Ishikawa (cell line): Measurements from ENCODE around the gene ACACA.

ENCODE experiments used
- CEBPB ChIP-seq: IDR thresholded peaks from 2 replicates; pipeline ENCODE4 v1.6.1; 2012
- CREB1 ChIP-seq: IDR thresholded peaks from 2 replicates; pipeline ENCODE4 v1.6.1; 2012; ENCODE audit warnings: low read depth
- EGR1 ChIP-seq: IDR thresholded peaks from 2 replicates; pipeline ENCODE4 v1.6.1; 2012
- EP300 ChIP-seq: IDR thresholded peaks from 2 replicates; pipeline ENCODE4 v1.6.1; 2012; ENCODE audit warnings: borderline replicate concordance
- FOXM1 ChIP-seq: IDR thresholded peaks from 2 replicates; pipeline ENCODE4 v1.6.1; 2012; ENCODE audit warnings: low read depth, borderline replicate concordance
- NFIC ChIP-seq: IDR thresholded peaks from 2 replicates; pipeline ENCODE4 v1.6.1; 2012
- RAD21 ChIP-seq: IDR thresholded peaks from 2 replicates; pipeline ENCODE4 v1.6.1; 2012; ENCODE audit warnings: low read depth
- TAF1 ChIP-seq: IDR thresholded peaks from 2 replicates; pipeline ENCODE4 v1.6.1; 2012; ENCODE audit warnings: low read depth, mild to moderate bottlenecking
- TCF12 ChIP-seq: IDR thresholded peaks from 2 replicates; pipeline ENCODE4 v1.6.1; 2012; ENCODE audit warnings: low read depth
- TEAD4 ChIP-seq: IDR thresholded peaks from 2 replicates; pipeline ENCODE4 v1.6.1; 2012
- YY1 ChIP-seq: IDR thresholded peaks from 2 replicates; pipeline ENCODE4 v1.6.1; 2012; ENCODE audit warnings: low read depth
- ZBTB7A ChIP-seq: IDR thresholded peaks from 2 replicates; pipeline ENCODE4 v1.6.1; 2012; ENCODE audit warnings: low read depth
- TF ChIP-seq, protein P1 (sequence below): IDR thresholded peaks from 2 replicates; pipeline ENCODE4 v1.6.1; 2012; ENCODE audit warnings: low read depth, mild to moderate bottlenecking
- TF ChIP-seq, protein P2 (sequence below): IDR thresholded peaks from 2 replicates; pipeline ENCODE4 v1.6.1; 2012
- TF ChIP-seq, protein P3 (sequence below): IDR thresholded peaks from 2 replicates; pipeline ENCODE4 v1.6.1; 2012

Gene ACACA

DNA sequence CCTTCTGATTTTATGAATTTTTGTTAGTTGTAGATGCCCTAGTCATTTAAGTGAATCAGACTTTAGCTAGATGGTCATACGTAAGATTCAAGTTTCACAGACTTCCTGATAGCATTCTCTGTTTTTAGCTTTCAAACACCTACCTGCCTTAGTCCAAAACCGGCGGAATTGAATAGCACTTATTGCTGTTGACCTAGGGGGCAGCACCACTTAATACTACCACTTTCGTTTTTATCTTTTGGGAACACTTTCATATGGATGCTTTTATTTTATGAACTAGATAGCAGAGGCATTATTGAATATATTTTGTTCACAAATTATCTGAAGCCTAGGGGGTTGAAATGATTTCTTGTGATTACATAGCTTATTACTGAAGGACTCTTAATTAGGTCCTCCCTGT lies 31.5 kb upstream of the ACACA start:
- TF ChIP-seq RAD21 (no peak; the same call in 1 of the 2 replicates), TCF12 (no peak), CEBPB (no peak), TEAD4 (no peak), NFIC (no peak), TAF1 (no peak), EP300 (no peak), YY1 (no peak), FOXM1 (no peak), ZBTB7A (no peak), EGR1 (no peak), CREB1 (no peak)
- TF ChIP-seq, protein P1, sequence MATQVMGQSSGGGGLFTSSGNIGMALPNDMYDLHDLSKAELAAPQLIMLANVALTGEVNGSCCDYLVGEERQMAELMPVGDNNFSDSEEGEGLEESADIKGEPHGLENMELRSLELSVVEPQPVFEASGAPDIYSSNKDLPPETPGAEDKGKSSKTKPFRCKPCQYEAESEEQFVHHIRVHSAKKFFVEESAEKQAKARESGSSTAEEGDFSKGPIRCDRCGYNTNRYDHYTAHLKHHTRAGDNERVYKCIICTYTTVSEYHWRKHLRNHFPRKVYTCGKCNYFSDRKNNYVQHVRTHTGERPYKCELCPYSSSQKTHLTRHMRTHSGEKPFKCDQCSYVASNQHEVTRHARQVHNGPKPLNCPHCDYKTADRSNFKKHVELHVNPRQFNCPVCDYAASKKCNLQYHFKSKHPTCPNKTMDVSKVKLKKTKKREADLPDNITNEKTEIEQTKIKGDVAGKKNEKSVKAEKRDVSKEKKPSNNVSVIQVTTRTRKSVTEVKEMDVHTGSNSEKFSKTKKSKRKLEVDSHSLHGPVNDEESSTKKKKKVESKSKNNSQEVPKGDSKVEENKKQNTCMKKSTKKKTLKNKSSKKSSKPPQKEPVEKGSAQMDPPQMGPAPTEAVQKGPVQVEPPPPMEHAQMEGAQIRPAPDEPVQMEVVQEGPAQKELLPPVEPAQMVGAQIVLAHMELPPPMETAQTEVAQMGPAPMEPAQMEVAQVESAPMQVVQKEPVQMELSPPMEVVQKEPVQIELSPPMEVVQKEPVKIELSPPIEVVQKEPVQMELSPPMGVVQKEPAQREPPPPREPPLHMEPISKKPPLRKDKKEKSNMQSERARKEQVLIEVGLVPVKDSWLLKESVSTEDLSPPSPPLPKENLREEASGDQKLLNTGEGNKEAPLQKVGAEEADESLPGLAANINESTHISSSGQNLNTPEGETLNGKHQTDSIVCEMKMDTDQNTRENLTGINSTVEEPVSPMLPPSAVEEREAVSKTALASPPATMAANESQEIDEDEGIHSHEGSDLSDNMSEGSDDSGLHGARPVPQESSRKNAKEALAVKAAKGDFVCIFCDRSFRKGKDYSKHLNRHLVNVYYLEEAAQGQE, result no peak
- TF ChIP-seq, protein P2, sequence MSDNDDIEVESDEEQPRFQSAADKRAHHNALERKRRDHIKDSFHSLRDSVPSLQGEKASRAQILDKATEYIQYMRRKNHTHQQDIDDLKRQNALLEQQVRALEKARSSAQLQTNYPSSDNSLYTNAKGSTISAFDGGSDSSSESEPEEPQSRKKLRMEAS, result no peak
- TF ChIP-seq, protein P3, sequence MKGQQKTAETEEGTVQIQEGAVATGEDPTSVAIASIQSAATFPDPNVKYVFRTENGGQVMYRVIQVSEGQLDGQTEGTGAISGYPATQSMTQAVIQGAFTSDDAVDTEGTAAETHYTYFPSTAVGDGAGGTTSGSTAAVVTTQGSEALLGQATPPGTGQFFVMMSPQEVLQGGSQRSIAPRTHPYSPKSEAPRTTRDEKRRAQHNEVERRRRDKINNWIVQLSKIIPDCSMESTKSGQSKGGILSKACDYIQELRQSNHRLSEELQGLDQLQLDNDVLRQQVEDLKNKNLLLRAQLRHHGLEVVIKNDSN, result no peak

DNA sequence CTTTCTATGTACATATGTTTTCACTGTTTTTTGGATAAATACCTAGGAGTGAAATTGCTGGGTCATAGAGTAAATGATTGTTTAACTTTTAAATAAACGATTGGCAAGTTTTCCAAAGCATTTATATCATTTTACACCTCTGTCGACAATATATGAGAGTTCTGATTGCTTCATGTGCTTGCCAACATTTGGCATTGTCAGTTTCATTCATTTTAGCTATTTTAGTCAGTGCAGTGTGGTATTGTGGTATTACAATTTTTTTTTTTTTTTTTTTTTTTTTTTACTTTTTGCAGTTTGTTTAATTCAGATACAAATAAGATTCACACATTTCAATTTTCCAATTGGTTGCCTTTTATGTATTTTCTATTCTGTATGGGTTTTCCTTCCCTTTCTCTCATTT lies 26.0 kb upstream of the ACACA start:
- TF ChIP-seq EGR1 (no peak), EP300 (no peak), CEBPB (no peak), FOXM1 (no peak), YY1 (no peak), NFIC (no peak), TEAD4 (no peak), RAD21 (no peak), ZBTB7A (no peak), CREB1 (no peak), TAF1 (no peak), TCF12 (no peak)
- TF ChIP-seq, protein P1, result no peak
- TF ChIP-seq, protein P2, result no peak
- TF ChIP-seq, protein P3, result no peak

DNA sequence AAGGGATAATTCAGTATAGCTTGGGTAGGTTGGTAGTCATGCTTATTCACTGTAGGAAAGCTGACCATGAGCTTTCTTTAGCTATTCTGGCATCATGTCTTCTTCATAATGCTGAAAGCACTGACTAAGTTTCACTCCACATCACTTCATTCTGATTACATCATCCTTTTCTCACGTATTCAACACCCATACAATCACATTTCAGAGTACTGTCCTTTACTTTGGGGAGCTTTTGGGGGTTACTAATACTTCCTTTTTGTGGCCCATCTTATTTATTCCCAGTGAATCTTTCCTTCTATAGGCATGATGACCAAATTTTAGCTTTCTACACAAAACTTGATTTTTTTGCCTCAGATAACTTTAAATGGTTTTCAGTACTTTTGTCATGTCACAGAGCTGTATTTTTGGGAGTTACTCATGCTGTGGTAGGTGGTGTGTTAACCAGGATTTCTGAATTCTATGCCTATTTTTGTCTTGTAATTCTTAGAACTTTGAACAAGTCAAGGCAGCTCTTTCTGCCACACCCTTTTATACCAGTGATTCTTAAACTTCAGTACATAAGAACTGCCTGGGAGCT lies 23.5 kb upstream of the ACACA start:
- TF ChIP-seq, protein P2, result no peak
- TF ChIP-seq CREB1 (no peak), EP300 (no peak), RAD21 (no peak)

DNA sequence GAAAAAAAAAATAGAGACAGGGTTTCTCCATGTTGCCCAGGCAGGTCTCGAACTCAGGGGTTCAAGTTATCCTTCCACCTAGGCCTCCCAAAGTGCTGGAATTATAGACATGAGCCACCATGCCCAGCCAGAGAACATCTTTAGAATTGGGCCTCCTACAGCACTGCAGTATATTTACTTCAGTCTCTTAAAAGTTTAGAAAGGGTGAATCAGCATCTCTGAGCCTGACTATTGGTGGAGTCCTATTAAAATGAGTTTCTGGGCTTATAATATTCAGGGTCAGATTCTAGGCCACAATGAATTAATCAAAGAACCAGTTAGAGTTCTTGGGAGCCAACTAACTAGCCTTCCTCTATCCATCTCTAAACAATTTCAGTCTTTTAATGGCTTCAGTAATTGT lies 22.8 kb upstream of the ACACA start:
- no peak for TF ChIP-seq ZBTB7A
- TF ChIP-seq TCF12, result no peak
- no peak for TF ChIP-seq TAF1
- TF ChIP-seq EP300, result no peak
- TF ChIP-seq NFIC, result no peak
- TF ChIP-seq YY1, result no peak
- TF ChIP-seq, protein P1, result no peak
- TF ChIP-seq RAD21, result no peak
- no peak for TF ChIP-seq TEAD4
- TF ChIP-seq, protein P3, result no peak
- TF ChIP-seq EGR1, result no peak
- TF ChIP-seq FOXM1, result no peak
- TF ChIP-seq, protein P2, result no peak
